GM18867 (cell line): ENCODE measurements around the gene CST3.
A peak's percentile ranks its signal among the peaks of the same experiment; 100 is the strongest.
"Not testable (repeated sequence)": the region's sequence is repeated elsewhere in the genome, so short reads cannot be mapped to it uniquely, and the experiment has no call there.

Experiments
- ATAC-seq: cut with Tn5 transposase; IDR thresholded peaks from one replicate; pipeline ENCODE4 v1.9.1; 2021; ENCODE audit warnings: mild to moderate bottlenecking, moderate library complexity; ENCODE audit not compliant: unreplicated experiment

CST3 gene

DNA sequence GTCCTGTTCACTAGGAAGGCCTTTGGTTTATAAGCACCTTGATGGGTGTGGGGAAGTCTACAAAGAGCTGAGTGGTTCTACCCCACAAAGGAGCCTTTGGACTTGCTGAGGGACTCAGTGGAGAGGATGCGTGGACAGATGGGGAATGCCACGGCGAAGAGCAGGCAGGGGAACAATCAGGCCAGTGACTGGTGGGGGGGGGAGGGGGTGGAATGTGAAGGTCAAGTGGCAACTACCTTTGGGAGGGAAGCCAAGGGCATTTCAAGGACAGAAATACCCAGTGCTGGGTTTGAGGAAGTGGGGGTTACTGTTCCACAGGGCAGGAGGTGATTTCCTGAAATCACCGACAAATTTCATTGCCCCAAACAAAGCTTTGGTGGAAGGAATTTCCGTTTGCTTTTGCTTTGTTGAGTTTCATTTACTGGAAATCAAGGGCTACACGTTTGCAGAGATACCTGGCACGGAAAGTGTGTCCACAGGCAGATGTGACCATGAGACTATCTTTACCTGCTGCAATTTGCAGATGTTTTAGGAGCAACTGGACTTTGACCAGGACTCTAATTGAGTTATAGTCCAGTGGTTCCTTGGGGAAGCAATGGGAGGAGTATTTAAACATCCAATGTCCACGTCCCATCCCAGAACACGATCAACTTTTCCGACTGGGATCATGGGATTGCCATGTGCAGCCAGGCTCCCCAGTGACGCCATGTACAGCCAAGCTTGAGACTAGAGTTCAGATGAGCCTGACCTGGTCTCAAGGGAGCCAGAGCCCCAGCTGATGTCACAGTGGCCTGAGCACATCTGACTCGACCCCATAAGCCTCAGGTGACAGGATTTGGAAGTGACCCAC, 8.0 kb downstream of the CST3 start:
- no peak for ATAC-seq

DNA sequence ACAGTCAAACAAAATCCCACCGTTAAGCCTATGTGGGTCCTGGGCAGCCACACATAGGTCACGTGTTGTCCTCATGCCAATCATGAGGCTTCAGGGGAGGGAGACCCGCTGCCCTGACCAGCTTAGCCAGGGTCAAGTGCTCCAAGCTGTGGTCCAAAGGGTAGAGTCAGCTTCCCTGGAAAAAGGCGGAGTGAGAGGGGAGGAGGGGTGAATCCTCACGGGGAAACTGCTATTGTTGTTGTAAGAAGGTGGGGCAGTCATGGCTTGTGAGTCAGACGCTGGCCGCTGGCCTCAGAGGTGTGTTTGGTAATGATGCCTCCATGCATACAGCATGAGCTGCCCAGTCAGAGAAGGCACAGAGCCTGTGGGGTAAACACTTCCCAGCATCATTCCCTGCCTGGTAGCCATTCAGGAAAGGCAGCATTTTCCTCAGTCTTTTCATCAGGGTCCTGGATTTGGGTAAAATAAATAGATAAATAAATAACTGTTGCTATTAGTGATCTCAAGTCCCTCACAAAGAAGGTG, 8.7 kb downstream of the CST3 start:
- ATAC-seq, result no peak

DNA sequence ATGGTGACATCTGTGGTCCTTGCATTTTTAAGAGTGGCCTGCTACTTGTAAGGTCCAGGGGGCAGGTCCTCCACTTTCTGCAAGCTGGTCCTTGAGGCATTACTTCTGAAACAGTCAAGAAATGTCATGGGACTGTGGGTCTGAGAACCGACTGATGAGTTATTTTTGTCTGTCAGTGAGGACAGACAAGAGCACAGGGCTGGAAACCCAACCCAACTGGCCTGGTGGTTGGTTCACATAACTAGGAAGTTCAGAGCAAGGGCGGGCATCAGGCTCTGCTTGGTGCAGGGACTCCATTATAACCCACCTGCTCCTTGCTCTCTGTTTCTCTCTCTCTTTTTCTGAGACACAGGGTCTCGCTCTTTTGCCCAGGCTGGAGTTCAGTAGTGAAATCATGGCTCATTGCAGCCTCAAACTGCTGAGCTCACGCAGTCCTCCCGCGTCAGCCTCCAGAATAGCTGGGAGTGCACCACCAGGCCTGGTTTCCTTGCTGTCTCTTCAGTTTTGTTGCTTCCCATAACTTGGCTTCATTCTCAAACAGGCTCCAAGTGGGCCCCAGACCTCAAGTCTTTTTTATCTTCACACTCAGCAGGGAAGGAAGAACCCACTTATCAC, 9.2 kb downstream of the CST3 start:
- no peak for ATAC-seq

DNA sequence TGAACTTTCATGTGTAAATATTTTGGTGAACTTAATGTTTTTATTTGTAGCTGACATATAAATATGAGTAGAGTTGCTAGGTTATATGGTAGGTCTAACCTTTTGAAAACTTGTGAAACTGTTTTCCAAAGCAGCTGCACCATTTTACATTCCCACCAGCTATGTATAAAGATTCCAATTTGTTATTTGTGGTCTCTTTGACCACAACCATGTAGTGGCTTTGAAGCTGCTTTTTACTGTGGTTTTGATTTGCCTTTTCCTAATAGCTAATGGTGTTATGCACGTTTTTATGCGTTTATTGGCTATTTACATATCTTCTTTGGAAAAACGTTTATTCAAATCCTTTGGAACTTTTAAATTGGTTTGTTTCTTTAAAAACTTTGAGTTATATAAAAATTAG, 10.3 kb downstream of the CST3 start:
- ATAC-seq, result no peak

DNA sequence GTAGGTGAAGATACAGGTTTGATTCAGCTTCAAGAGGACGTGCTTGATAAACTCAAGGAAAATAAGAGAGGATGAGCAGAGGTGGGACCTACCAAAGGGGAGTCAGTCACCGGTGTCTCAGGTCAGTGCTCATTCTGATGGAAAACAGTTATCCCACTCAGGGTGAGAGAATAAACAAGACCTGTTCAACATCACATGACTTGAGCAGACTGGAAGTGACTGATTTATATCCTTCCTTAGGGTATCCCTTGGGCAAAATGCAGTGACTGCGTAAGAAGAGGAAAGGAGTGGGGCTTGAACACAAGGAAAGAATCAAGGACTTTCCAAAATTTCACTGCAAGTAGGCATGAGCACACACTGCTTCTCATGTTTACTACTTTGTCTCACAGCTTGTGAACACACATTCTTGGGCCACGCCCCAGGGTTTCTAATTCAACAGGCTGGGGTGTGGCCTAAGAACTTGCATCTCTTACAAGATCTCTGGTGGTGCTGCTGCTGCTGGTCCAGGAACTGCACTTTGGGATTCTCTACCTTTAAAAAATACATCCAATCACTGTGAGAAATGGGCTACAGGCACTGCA, 11.6 kb downstream of the CST3 start:
- ATAC-seq, result no peak

DNA sequence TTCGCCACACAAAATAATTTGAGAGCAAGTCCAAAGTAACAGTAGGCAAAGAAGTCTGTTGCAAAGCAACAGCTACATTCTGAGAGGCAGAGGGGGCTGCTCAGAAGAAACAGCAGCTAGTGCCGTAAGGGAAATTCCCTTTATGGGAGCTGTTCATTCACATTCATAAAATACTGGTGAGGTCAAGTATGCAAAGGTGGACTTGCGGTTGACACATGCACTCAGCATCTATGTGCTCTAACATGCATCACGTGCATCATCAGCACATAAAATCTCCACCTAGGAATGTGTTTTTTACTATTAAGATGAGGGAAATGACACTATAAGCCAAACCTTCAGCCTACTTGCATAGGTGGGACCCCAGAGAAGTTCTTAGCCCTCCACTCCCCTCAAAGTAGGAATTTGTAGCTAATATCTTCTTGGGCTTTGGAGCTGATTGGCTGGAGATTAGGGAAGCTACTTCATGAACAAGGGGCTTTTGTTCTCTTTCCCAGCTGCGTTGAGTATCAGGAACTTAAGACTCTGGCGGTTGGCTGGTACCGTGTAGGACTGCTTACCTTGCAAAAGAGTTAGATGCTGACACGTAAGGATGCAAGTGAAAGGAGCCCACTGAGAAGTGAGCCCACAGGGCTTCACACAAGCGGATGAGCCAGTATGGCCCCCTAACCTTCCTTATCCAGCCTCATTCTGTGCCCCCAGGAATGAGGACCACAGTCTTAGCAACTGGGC, 12.4 kb downstream of the CST3 start:
- peak; percentile 91 for ATAC-seq

DNA sequence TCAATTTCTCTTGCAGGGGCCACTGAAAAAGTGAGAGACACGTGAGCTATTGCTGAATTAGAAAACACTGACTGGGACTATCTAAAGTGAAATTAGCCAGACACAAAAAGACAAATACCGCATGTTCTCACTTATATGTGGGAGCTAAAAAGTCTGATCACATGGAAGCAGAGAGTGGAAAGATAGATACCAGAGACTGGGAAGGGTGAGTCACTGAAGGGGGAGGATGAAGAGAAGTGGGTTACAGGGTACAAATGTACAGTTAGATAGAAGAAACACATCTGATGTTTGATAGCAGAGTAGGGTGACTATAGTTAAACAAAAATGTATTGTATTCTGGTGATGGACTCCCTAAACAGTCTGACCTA, 13.4 kb downstream of the CST3 start:
- ATAC-seq, result no peak

DNA sequence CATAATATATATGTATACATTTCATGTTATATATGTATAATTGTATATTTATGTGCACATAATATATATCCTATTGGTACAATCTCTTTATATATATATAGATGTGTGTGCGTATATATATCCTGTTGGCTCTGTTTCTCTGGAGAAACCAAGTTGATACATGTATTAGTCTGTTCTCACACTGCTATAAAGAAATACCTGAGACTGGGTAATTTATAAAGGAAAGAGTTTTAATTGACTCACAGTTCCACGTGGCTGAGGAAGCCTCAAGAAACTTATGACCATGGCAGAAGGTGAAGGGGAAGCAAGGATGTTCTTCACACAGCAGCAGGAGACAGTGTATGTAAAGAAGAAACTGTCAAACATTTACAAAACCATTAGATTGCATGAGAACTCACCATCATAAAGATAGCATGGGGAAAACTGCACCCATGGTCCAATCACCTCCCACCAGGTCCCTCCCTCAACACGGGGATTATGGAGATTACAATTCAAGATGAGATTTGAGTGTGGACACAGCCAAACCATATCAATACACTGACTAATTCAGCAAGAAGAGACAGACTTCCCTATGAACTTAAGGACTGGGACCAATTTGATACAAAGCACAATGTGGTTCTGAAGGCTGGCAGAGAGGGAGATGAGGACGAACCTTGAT, 14.0 kb downstream of the CST3 start:
- no peak for ATAC-seq

DNA sequence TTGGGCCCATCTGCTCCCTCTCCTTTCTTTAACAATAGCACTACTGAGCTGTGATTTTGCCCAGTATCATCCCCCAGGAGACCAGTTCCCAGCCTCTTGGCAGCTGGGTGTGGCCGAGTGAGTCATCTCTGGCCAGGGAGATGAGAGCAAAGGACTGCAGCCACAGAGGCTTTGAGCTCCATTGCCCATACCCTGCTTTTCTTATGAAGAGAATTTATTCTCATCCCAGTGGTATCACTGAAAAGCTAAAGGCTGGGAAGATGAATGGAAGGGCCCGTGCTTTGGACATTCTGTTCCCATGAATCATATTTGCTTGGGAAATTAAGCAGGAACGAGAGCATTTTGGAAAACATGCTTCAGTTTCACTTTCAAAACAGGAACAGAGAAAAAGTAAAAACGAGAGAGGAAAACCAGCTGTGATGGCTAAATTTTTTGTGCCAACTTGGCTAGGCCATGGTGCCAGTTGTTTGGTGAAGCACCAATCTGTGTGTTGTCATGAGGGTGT, 14.9 kb downstream of the CST3 start:
- no peak for ATAC-seq

DNA sequence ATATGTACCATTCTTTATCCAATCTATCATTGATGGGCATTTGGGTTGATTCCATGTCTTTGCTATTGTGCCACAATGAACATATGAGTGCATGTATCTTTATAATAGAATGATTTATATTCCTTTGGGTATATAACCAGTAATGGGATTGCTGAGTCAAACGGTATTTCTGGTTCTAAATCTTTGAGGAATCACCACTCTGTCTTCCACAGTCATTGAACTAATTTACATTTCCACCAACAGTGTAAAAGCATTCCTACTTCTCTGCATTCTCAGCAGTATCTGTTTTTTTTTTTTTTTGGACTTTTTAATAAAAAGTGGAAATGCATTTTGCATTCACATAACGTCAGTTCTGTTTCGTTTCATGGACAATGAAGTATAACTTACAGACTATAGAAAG, 15.4 kb downstream of the CST3 start:
- not testable (repeated sequence) for ATAC-seq

DNA sequence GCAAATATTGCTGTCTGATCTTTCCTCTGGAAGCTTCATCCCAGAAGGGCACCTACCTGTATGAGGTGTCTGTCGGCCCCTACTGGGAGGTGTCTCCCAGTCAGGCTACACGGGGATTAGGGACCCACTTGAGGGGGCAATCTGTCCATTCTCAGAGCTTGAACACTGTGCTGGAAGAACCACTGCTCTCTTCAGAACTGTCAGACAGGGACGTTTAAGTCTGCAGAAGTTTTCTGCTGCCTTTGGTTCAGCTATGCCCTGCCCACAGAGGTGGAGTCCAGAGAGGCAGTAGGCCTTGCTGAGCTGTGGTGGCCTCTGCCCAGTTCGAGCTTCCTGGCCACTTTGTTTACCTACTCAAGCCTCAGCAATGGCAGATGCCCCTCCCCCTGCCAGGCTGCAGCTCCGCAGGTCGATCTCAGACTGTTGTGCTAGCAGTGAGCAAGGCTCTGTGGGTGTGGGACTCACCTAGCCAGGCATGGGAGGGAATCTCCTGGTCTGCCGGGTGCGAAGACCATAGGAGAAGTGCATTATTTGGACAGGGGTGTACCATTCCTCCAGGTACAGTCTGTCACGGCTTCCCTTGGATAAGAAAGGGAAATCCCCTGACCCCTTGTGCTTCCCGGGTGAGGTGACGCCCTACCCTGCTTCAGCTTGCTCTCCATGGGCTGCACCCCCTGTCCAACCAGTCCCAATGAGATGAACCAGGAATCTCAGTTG, 16.9 kb downstream of the CST3 start:
- ATAC-seq, result not testable (repeated sequence)

DNA sequence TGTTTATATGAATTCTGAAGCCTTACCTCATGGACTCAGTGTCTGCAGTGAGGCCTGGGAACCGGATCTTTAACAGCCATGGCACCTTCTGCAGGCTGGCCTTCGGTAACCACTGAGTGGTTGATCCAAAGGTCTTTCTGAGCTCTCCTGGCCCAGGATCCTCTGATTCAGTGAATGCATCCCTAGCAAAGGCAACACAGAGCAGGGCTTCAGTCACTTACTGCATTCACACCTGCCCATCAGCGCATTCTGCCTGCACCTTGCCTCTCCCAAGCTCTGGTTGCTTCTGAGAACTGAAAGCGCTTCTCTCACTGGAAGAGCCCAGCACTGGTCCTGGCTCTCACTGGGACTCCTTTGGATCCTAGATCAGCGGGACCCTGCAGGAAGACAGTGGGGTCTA, 23.6 kb downstream of the CST3 start:
- no peak for ATAC-seq

DNA sequence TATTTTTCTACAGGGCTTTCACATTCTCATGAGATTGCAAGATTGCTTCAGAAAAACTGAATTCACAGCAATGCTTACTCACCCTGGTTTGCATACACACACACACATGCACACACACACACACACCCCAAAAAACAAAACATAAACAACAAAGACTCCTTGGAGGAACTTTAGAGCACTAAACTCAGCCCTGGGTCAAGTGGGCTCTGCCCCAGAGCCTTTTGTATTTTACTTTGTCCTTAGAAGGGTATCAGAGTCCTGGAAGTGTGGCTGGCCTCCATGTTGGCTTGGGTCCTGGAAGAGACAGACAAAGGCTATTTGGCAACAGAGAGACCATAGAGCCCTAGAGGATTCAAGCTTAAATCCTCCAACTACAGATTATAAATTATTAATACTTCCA, 24.1 kb downstream of the CST3 start:
- ATAC-seq, result no peak

DNA sequence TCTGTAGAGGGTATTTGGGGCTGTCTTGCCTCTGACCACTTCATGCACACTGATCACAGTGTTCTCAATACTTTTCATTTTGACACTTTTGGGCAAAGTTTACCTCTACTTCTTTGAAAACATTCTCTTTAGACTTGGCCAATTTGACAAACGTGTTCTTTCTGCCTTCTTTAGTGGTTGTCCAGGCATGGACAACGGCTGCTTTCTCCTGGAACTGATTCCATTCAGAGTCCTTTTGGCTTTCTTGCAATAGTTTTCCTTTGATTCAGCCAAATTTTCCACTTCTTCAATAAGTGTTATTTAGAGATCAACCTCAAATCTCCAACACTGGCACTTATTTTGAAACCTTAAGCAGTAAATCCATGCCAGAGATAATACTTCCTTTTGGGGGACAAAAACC, 25.4 kb downstream of the CST3 start:
- ATAC-seq, result no peak

DNA sequence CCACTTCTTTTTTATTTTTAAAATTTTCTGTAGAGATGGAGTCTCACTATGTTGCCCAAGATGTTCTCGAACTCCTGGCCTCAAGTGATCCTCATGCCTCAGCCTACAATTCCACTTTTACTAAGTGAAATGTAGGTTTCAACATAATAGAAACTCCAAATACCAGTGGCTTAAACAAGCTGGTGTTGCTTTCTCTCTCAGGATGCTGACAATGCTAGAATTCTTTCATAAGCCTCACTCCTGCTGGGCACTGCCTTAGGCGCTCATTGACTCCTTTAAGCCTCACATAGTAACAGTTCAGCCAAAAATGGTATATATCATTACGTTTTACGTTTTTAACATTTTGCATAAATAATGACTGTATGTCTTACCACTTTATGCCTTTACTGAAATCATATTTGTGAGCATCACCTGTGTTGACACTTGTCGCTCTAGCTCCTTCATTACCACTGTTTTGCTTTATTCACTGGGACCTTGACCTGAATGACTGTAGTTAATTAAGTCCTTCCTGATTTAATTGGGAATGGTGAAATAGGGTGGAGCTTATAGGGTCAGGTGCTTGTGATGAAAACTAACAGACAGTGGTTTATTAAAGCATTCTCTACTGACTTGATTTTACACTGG, 28.2 kb downstream of the CST3 start:
- ATAC-seq, result no peak

DNA sequence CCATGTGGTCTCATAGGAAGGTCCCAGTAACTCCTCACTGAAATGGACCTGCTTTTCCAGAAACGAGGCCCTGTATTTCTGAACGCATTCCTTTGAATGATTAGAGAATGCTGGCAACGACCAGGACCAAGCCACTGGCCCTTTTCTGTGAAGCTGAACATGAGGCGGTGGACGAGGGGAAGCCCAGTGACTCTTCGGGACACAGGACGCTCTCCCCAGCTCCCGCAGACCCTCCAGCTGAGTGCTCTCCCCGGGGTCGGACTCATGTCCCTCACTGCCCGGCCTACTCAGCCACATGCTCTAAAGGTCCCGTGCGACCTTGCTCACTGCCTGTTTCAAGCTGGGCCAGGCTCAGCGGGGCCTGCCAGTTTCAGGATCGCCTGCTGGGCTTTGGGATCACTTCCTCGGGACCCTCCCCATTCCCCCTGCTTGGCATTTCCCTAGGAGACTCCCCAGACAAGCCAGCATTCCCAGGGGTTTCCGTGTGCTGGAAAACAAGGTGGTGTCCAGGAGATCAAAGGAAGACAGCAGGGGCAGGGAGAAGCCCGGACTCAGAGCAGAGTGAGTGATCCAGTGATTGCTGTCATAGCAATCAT, 29.4 kb downstream of the CST3 start:
- ATAC-seq, result no peak

DNA sequence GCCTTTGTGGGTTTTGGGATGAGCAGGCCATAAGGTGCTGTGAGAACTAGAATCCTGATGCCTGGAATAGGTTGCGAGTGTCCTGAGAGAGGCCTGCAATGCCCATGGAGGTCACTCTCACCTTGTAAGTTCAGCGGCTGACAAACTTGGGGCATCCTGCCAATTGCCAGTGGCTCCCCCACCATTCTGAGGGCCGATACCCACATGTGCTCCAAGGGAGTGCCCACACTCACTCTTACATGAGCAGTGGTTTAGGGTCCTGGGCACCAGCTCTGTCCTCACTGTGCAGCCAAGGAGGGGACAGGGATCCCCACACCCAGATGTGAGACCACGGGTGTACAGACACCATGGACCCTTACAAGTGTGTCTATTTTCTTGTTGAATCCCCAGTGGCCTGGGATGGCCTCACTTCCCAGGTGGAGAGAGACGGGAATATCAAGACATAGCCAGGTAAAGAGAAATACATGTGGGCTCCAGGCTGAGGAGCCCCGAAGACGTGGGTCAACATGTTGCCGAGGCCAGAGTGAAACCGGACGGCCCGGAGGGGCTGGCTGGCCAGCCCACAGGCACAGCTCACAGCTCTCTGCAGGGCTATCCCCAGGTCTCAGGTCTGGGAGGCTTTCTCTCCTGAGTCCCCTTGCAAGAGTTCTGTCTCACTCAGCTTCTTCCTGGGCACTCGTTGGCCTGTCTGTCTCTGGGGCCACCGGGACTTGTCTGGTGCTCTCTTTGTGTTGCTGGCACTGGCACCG, 30.1 kb downstream of the CST3 start:
- ATAC-seq, result no peak

DNA sequence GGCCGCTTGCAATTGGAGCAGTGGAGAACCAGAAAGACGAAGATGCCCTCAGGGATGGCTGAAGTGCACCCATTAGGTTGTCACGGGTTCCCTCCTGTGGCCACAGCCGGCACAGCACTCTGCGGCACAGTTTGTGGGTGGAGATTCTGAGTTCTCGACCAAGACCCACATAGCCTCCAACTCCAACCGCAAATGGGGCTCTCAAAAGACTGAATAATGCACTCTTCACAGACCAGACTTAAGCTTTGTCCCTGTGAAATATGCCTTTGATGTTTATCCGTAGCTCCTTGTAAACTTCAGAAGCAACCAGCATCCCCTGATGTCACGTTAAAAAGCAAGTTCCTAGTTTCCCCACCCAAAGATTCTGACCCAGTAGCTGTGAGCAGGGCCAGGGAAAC, 31.1 kb downstream of the CST3 start:
- peak; percentile 91 for ATAC-seq
